CD1c-positive myeloid dendritic cell (primary cell): ENCODE measurements around the gene IL17REL.

Experiments
- DNase-seq: peaks from one replicate; pipeline ENCODE4 v3.0.0-alpha.2; 2016; ENCODE audit errors: extremely low spot score

Gene IL17REL

DNA sequence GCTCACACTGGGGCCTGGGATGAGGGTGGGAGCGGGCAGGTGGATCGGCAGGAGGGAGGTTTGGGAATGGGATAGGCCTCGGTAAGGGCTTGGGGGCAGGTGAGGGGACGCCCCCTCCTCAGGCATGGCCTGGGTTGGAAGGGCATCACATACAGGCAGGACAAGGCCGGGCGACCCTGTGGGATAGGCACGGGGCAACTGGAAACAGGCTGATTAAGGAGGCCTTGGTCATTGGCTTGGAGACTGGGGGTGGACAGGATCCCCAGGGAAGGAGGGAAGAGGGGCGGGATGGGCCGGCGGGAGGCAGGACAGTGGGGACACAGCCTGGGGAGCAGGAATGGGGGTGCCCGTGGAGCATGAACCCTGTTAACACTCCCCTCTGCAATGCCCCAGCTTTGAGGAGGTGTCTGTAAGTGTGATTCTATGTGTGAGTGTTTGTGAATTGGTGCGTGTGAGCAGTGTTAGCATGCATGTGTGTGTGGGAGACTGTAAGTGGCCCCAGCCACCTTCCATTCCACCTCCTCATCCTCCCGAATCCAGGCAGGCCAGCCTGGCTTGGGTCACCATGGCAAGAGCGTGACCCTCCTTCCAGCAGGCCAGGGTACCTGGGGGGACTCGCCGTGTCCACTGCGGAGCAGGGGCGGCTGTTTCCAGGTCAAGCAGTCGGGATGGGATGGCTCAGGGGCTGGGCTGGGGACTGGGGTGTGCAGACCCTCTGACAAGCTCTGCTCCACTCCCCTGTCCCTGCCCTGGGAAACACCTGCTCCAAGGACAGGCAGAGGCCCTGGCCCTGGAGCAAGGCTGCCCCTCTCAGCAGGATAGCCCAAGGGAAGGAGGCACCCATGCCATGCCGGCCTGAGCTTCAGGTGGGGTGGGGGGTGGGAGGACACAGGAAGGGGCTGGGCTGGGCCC, 55.4 kb downstream of the IL17REL start:
- no peak for DNase-seq

DNA sequence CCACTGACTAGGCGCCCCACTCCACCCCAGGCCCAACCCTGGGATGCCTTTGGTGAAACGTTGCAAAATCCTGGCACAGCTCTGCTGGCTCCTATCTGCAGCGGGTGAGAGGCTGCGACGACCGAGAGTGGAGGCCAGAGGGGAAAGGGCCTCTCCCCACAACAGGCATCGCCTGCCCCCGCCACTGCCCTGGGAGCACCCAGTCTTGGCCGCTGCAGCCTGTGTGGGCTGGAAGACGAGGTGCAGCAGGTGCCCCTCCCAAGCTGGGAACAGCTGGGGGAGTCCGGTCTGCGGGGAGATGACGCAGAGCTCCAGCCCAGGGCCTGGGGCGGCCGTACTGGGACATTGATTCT, 56.2 kb downstream of the IL17REL start:
- no peak for DNase-seq

DNA sequence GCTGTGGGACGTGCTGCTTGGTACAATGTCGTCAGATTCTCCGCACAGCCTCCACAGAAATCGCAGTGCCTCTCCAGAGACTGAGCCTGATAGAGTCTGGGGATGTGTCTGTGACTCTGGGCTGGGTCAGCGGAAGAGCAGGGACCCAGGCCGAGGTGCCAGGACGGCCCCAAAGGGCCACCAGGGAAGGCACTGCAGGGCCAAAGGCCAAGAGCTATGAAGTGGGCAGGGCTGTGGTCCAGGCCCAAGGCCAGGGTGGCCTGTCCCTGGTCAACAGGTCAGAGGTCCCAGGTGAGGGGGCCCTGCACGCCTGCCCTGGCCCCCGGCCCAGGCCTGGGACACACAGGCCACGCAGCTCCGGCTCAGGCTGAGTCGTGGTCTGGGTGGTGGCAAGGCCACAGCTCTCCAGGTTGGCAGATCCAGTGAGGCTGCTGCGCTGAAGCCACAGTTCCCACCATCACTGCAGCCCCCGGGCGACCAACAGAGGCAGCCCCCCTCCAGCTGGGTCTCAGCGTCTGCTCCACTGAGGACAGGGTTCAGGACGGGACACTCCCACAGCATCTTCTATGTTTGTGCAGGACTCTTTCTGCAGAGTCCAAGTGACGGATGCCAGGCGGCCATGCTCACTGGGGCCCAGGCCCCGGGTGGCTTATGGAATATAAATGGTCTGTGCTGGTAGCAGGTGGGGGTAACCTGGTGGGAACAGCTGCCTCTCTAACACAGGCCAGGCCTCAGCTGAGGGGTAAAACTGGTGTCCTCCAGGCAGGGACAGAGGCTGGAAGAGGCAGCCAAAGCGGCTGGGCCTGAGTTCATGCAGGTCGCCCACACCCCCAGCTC, 56.8 kb downstream of the IL17REL start:
- DNase-seq, result no peak

DNA sequence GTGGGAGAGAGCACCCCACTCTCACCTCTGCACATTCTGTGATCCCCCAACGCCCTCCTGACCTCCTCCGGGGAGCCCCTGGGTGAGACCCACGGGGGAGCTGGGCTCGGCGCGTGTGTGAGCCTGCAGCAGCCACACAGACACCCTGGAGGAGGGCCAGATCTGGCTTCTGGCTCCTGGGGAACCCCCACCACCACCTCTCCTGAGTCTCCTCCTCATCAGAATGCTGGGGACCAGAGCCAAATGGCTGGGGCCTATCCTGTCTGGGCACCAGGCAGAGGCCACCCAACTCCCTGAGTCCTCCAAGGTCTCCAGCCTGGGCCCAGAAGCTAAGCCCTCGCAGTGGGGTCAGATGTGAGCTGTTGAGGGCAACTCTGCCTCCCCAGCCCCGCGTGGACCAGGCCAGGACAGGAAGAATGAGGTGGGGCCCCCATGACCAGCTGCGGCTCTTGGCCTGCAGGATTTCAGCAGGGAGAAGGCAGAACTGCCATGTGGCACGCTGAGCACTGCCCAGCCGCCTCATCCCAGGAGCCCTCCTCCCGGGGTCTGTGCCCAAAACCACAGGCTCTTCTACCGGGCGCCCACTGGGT, 57.5 kb downstream of the IL17REL start:
- DNase-seq, result no peak

DNA sequence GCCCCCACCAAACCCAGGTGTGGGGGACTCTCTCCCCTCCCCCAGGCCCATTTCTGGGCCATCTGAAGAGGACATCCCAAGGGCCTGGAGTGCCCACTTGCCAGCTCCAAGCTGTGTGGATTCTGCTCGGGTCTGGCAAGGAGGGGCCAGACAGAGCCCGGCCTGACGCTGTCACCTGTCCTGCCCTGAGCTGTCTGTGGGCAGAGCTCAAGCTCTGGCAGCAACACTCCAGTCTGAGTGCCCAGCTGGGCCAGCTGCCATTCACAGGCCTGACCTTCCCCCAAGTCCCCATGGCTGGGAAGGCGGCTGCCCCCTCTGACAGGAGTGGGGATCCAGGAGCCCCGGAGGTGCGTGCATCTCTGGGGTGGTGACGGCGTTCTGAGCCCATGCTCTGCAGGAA, 58.2 kb downstream of the IL17REL start:
- no peak for DNase-seq

DNA sequence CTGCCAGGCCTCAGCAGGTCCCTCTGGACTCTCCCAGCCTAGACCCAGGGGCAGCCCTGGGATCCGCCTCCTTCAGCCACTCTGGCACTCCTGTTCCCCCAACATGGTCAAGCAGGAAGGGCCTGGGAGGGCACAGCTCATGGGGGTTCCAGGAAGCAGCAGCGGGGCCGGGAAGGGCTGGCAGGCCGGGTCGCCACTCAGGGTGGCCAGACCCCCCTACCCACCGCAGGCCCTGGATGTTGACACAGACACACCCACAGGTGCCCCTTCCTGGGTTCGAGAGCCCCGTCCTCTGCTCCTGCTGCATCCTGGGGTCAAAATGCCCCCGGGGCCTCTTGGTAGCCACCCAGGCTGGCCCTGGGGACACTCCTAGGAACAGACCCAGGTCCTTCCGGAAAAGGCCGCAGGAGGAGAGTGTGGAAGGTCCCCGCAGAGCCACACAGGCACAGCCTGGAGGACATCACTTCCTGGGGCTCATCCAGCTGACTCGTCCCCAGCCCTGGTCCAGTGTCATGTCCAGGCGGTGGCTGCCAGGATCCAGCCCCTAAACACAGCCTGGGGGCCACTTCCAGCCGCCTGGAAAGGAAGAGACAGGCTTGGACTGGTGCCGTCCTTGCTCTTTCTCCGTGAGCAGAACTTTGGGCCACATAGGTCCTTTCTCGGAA, 58.8 kb downstream of the IL17REL start:
- no peak for DNase-seq

GRCh38 chr22:49953027-49953679, 59.4 kb downstream of the IL17REL start:
- DNase-seq, result peak; percentile 72

GRCh38 chr22:49951986-49952896, 60.3 kb downstream of the IL17REL start:
- DNase-seq, result no peak

- no peak for DNase-seq
These were observed 60.9 kb downstream of the IL17REL start for GRCh38 chr22:49951678-49951985.

DNA sequence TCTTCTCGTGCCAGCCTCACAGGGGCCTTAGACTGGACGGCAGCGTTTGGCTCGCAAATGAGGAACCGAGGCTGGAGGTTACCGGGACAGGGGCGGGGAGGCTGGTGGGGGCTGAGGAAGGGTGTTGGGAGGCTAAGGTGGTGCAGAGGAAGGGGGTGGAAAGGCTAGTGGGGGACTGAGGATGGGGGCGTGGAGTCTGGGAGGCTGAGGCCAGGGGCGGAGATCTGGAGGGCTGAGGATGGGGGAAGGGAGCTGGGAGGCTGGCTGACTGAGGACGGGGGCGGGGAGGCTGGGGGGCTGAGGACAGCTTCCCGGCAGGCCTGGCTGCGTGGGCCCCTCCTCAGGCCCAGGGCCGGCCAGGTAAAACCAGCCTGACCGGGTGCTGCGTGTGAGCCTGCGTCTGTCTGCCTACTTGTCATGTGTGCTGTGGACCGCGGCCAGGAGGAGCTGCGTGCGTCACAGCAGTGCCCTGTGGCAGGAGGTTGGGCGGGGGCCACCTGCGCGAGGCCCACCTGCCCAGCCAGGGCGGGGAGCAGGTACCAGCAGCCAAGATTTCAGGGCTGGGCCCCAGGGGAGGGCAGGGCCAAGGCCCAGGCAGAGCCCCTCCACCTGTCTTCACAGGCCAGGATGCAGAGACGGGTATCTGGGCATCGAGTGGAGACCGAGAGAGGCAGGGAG, 61.4 kb downstream of the IL17REL start:
- DNase-seq, result peak; percentile 83

- no peak for DNase-seq
These were observed 62.1 kb downstream of the IL17REL start for GRCh38 chr22:49950396-49950994.

GRCh38 chr22:49949914-49950292, 62.7 kb downstream of the IL17REL start:
- DNase-seq, result no peak

DNA sequence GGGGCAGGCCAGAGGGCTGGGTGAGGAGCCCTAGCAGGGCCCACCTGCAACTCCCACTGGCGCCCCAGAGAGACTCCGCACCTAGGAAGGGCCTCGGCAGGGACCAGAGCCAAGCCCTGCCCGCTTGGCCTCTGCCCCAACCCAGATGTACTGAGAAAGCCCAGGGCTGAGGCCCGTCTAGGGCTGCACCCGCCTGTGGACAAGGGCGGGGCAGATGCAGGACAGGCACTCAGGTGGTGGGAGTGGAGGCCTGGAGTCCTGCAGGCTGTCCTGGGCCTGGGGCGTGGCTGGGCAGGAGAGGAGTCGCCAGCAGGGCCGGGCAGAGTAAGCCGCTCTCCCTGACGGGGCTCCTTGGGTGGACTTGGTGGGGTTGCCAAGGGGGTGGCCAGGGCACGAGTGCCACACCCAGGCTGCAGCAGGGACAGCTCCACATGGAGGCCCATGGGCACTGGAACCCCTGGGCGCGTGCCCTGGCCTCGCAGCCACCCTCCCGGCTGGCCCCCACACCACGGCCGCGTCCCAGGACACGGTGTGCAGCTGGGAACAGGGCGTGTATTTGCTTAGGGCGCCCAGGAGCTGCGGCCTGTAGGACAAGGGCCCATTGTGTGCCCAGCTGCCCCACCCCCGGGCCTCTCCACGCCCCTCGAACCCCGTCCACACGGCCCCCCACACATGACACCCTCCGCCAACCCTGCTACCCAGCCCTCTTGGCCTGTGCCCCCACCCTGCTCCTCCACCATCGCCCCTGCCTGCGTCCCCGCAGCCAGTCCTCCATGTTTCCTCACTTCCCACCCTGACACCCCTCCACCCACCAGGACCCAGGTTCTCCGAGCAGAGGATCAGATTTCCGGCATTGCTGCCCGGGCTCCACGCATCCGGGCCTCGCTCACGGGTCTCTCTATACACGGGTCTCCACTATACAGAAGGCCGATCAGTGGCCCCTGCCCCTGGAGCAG, 63.3 kb downstream of the IL17REL start:
- DNase-seq, result no peak

- DNase-seq, result no peak
These were observed 64.2 kb downstream of the IL17REL start for GRCh38 chr22:49948116-49948957.

DNA sequence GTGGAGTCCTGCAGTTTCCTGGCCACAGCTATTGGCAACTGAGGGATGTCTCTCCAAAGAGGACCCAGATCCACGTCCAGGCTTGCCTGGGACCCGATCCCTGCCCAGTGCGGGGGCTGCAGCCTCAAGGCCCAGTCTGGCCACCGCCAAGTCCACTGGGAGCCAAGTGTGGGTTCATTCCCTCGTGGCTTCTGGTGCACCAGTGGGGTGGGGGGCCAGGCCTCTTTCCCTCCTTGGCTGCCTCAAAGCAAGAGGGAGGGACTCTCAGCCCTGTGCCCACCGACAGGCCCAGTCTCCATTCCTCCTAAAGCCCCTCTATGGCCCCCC, 65.3 kb downstream of the IL17REL start:
- no peak for DNase-seq

- no peak for DNase-seq
These were observed 65.8 kb downstream of the IL17REL start for GRCh38 chr22:49946612-49947295.
